Measurements from ENCODE around the gene GID4. TPM values are rescaled to one million over a fixed set of nuclear protein-coding genes. Genes with fewer than 3 reads are reported as not detected.

The GID4 gene
- total RNA-seq, 4 donors from 2014 or later, result 40.1 to 46.4 (median 41.4) TPM

GRCh38 chr17:18101828-18102227, 62.6 kb downstream of the GID4 start:
- intact Hi-C loops (cut with DNase I; ENCODE audit: low total_unique reads), result no loop called here
- H3K4me1 ChIP-seq, result no peaks in the 10 kb centered on the region
- peaks cover 0 to 87% of the 10 kb centered on the region in 2 donors for H3K36me3 ChIP-seq
- no peak for DNase-seq
- in situ Hi-C loops (cut with MboI; ENCODE audit: low sequenced_read_pairs in 4 of 4), result no loop called here
- H3K4me3 ChIP-seq, result no peak overlapping the region
- no peaks in the 10 kb centered on the region for H3K9me3 ChIP-seq
- no peaks in the 10 kb centered on the region for H3K27me3 ChIP-seq
- H3K27ac ChIP-seq, result no peak overlapping the region
- TF ChIP-seq CTCF (IDR thresholded peaks at IDR 0.05 in 4 of 5, conservative IDR thresholded peaks at IDR 0.05 in 1 of 5) (no peak), POLR2A (IDR thresholded peaks at IDR 0.05) (no peak)
- no peak for ATAC-seq

- peaks cover 0 to 87% of the 10 kb centered on the region in 2 donors for H3K36me3 ChIP-seq
- no peak for TF ChIP-seq POLR2A (IDR thresholded peaks at IDR 0.05)
- no peak for TF ChIP-seq CTCF (IDR thresholded peaks at IDR 0.05 in 4 of 5, conservative IDR thresholded peaks at IDR 0.05 in 1 of 5)
- no peak for DNase-seq
- intact Hi-C loops (cut with DNase I; ENCODE audit: low total_unique reads) (no loop called here), in situ Hi-C loops (cut with MboI; ENCODE audit: low sequenced_read_pairs in 4 of 4) (no loop called here)
- H3K27me3 ChIP-seq, result no peaks in the 10 kb centered on the region
- no peaks in the 10 kb centered on the region for H3K4me1 ChIP-seq
- no peak overlapping the region for H3K27ac ChIP-seq
- no peak overlapping the region for H3K4me3 ChIP-seq
- no peaks in the 10 kb centered on the region for H3K9me3 ChIP-seq
- ATAC-seq, result no peak
Measured at GRCh38 chr17:18102640-18103039, 63.4 kb downstream of the GID4 start.

- H3K27me3 ChIP-seq, result no peaks in the 10 kb centered on the region
- no peak overlapping the region for H3K4me3 ChIP-seq
- ATAC-seq (no peak), DNase-seq (no peak)
- no peak overlapping the region for H3K27ac ChIP-seq
- peaks cover 0 to 63% of the 10 kb centered on the region in 2 donors for H3K36me3 ChIP-seq
- intact Hi-C loops (cut with DNase I; ENCODE audit: low total_unique reads) (no loop called here), in situ Hi-C loops (cut with MboI; ENCODE audit: low sequenced_read_pairs in 4 of 4) (no loop called here)
- no peaks in the 10 kb centered on the region for H3K4me1 ChIP-seq
- TF ChIP-seq POLR2A (IDR thresholded peaks at IDR 0.05) (no peak), CTCF (IDR thresholded peaks at IDR 0.05 in 4 of 5, conservative IDR thresholded peaks at IDR 0.05 in 1 of 5) (no peak)
- H3K9me3 ChIP-seq, result no peaks in the 10 kb centered on the region
Measured at GRCh38 chr17:18105027-18105426, 65.8 kb downstream of the GID4 start.

GRCh38 chr17:18105595-18105994, 66.4 kb downstream of the GID4 start:
- Histone ChIP-seq H3K27me3 (no peaks in the 10 kb centered on the region), H3K9me3 (no peaks in the 10 kb centered on the region), H3K36me3 (peaks cover 0 to 58% of the 10 kb centered on the region in 2 donors), H3K27ac (no peak overlapping the region), H3K4me3 (no peak overlapping the region), H3K4me1 (no peaks in the 10 kb centered on the region)
- intact Hi-C loops (cut with DNase I; ENCODE audit: low total_unique reads) (no loop called here), in situ Hi-C loops (cut with MboI; ENCODE audit: low sequenced_read_pairs in 4 of 4) (no loop called here)
- ATAC-seq, result no peak
- no peak for DNase-seq
- no peak for TF ChIP-seq CTCF (IDR thresholded peaks at IDR 0.05 in 4 of 5, conservative IDR thresholded peaks at IDR 0.05 in 1 of 5)

GRCh38 chr17:18106211-18106610, 67.0 kb downstream of the GID4 start:
- in situ Hi-C loops (cut with MboI; ENCODE audit: low sequenced_read_pairs in 4 of 4) (no loop called here), intact Hi-C loops (cut with DNase I; ENCODE audit: low total_unique reads) (no loop called here)
- Histone ChIP-seq H3K4me1 (no peaks in the 10 kb centered on the region), H3K27ac (no peak overlapping the region), H3K36me3 (peaks cover 0 to 52% of the 10 kb centered on the region in 2 donors), H3K4me3 (no peak overlapping the region), H3K9me3 (no peaks in the 10 kb centered on the region), H3K27me3 (no peaks in the 10 kb centered on the region)
- TF ChIP-seq POLR2A (IDR thresholded peaks at IDR 0.05), result no peak
- no peak for TF ChIP-seq CTCF (IDR thresholded peaks at IDR 0.05 in 4 of 5, conservative IDR thresholded peaks at IDR 0.05 in 1 of 5)
- DNase-seq, result no peak
- ATAC-seq, result no peak
